ENCODE results near the gene PIGL. TPM values are rescaled to one million over a fixed set of nuclear protein-coding genes. Genes with fewer than 3 reads are reported as not detected.

Gene PIGL
- total RNA-seq, 1 donor from 2014 or later: 37.1 TPM

- TF ChIP-seq CTCF (IDR thresholded peaks at IDR 0.05; ENCODE audit: unreplicated experiment): no peak
- H3K4me3 Mint-ChIP-seq (ENCODE audit: low read depth): no peak overlapping the region
- DNase-seq (ENCODE audit: low spot score, unreplicated experiment): no peak
- H3K27me3 Mint-ChIP-seq: no peaks in the 10 kb centered on the region
- H3K9me3 Mint-ChIP-seq (ENCODE audit: low read depth): no peaks in the 10 kb centered on the region
- H3K27ac Mint-ChIP-seq: peak overlapping the region; percentile 63
- H3K4me1 Mint-ChIP-seq (ENCODE audit: low read depth): peaks cover 9% of the 10 kb centered on the region
- H3K36me3 Mint-ChIP-seq (ENCODE audit: insufficient read depth): peaks cover 8% of the 10 kb centered on the region
Observed at GRCh38 chr17:16243385-16243784, 26.4 kb downstream of the PIGL start.

- no peaks in the 10 kb centered on the region for H3K27me3 Mint-ChIP-seq
- no peak for DNase-seq (ENCODE audit: low spot score, unreplicated experiment)
- no peak for TF ChIP-seq CTCF (IDR thresholded peaks at IDR 0.05; ENCODE audit: unreplicated experiment)
- peaks cover 8% of the 10 kb centered on the region for H3K36me3 Mint-ChIP-seq (ENCODE audit: insufficient read depth)
- no peak overlapping the region for H3K4me3 Mint-ChIP-seq (ENCODE audit: low read depth)
- H3K4me1 Mint-ChIP-seq (ENCODE audit: low read depth): peaks cover 9% of the 10 kb centered on the region
- no peaks in the 10 kb centered on the region for H3K9me3 Mint-ChIP-seq (ENCODE audit: low read depth)
- peak overlapping the region; percentile 63 for H3K27ac Mint-ChIP-seq
Observed at GRCh38 chr17:16243801-16244567, 27.0 kb downstream of the PIGL start.

GRCh38 chr17:16247586-16247984 lies 30.6 kb downstream of the PIGL start:
- Mint-ChIP-seq H3K27ac (no peak overlapping the region), H3K4me3 (ENCODE audit: low read depth) (no peak overlapping the region), H3K36me3 (ENCODE audit: insufficient read depth) (peaks cover 8% of the 10 kb centered on the region), H3K27me3 (no peaks in the 10 kb centered on the region), H3K4me1 (ENCODE audit: low read depth) (peaks cover 9% of the 10 kb centered on the region), H3K9me3 (ENCODE audit: low read depth) (no peaks in the 10 kb centered on the region)
- no peak for DNase-seq (ENCODE audit: low spot score, unreplicated experiment)
- no peak for TF ChIP-seq CTCF (IDR thresholded peaks at IDR 0.05; ENCODE audit: unreplicated experiment)

- Mint-ChIP-seq H3K4me1 (ENCODE audit: low read depth) (peaks cover 6% of the 10 kb centered on the region), H3K36me3 (ENCODE audit: insufficient read depth) (peaks cover 7% of the 10 kb centered on the region), H3K27ac (no peak overlapping the region), H3K4me3 (ENCODE audit: low read depth) (no peak overlapping the region), H3K27me3 (no peaks in the 10 kb centered on the region), H3K9me3 (ENCODE audit: low read depth) (no peaks in the 10 kb centered on the region)
- no peak for TF ChIP-seq CTCF (IDR thresholded peaks at IDR 0.05; ENCODE audit: unreplicated experiment)
- DNase-seq (ENCODE audit: low spot score, unreplicated experiment): no peak
Observed at GRCh38 chr17:16250635-16251034, 33.6 kb downstream of the PIGL start.

- Mint-ChIP-seq H3K4me3 (ENCODE audit: low read depth) (no peak overlapping the region), H3K4me1 (ENCODE audit: low read depth) (peaks cover 6% of the 10 kb centered on the region), H3K36me3 (ENCODE audit: insufficient read depth) (peaks cover 9% of the 10 kb centered on the region), H3K27me3 (no peaks in the 10 kb centered on the region), H3K9me3 (ENCODE audit: low read depth) (no peaks in the 10 kb centered on the region), H3K27ac (no peak overlapping the region)
- TF ChIP-seq CTCF (IDR thresholded peaks at IDR 0.05; ENCODE audit: unreplicated experiment): no peak
- no peak for DNase-seq (ENCODE audit: low spot score, unreplicated experiment)
Observed at GRCh38 chr17:16251043-16251442, 34.0 kb downstream of the PIGL start.

All from progenitor cell of endocrine pancreas (in vitro differentiated cells).